Sigmoid colon (tissue), 7 donors: ENCODE measurements around the gene TTYH3. TPM values are rescaled to one million over a fixed set of nuclear protein-coding genes. Genes with fewer than 3 reads are reported as not detected.

Experiments
- DNase-seq: peaks from one replicate; pipeline ENCODE4 v3.0.0-alpha.2; 2019
- H3K27ac ChIP-seq, 4 donors: fragments of 200-600 bp; sonication (generic); one replicate each; pipeline ENCODE4 v1.5.1; 2016 to 2019; ENCODE audit warnings: mild to moderate bottlenecking in 1 of 4
- H3K27me3 ChIP-seq, 3 donors: fragments of 200-600 bp; sonication (generic); one replicate each; pipeline ENCODE4 v1.5.1; 2019; ENCODE audit warnings: mild to moderate bottlenecking in 1 of 3
- H3K36me3 ChIP-seq, 4 donors: fragments of 200-600 bp; sonication (generic); one replicate each; pipeline ENCODE4 v1.5.1; 2016 to 2019
- H3K4me1 ChIP-seq, 4 donors: fragments of 200-600 bp; sonication (generic); one replicate each; pipeline ENCODE4 v1.5.1; 2017 to 2019
- H3K4me3 ChIP-seq, 4 donors: fragments of 200-600 bp; sonication (generic); one replicate each; pipeline ENCODE4 v1.5.1; 2017 to 2019; ENCODE audit warnings: mild to moderate bottlenecking in 2 of 4, moderate library complexity in 1 of 4
- H3K9me3 ChIP-seq, 4 donors: fragments of 200-600 bp in 3 of 4; sonication (generic) in 3 of 4; one replicate each; pipeline versions ENCODE4 v1.5.1 to v1.6.1; 2013 to 2019
- EP300 ChIP-seq, 4 donors: sonication (generic); formaldehyde crosslinking; IDR thresholded peaks; one replicate each; pipeline ENCODE4 v1.6.1; 2017; ENCODE audit warnings: antibody characterized with exemption in 4 of 4
- POLR2A ChIP-seq, 2 donors: fragments of 450-650 bp; IDR thresholded peaks; one replicate each; pipeline ENCODE4 v1.6.1; 2016; ENCODE audit warnings: antibody characterized with exemption in 2 of 2, mild to moderate bottlenecking in 2 of 2, moderate library complexity in 2 of 2
- POLR2AphosphoS5 ChIP-seq, 4 donors: sonication (generic); formaldehyde crosslinking; IDR thresholded peaks; one replicate each; pipeline ENCODE4 v1.6.1; 2017; ENCODE audit warnings: antibody characterized with exemption in 4 of 4
- WGBS, 2 donors: extraction: QIAGEN DNeasy Blood & Tissue Kit; methylation state at CpG; one replicate each; pipeline ENCODE4 v1.1.7; 2013; 5-methylcytosine and 5-hydroxymethylcytosine counted together
- intact Hi-C: fragments of 100-400 bp; cut with DNase I; formaldehyde crosslinking; loops from one replicate; pipeline ENCODE4 v1.15.1; 2023
- polyA plus RNA-seq, 3 donors: library from polyadenylated mRNA; stranded (reverse); fragments of 200-250 nt; gene quantifications; one replicate each; pipeline ENCODE4 v1.2.3, GENCODE V29; 2013
- total RNA-seq, 4 donors: library from RNA; depleted of rRNA; stranded (reverse); fragments of >200 nt; gene quantifications; one replicate each; pipeline ENCODE4 v1.1.0, GENCODE V29; 2016
- TF ChIP-seq, protein P1 (sequence below), 4 experiments: fragments of 450-650 bp in 3 of 4; fragments of 200-600 bp in 1 of 4; IDR thresholded peaks; one replicate each; pipeline ENCODE4 v1.5.1; 2016 to 2019; ENCODE audit warnings: antibody characterized with exemption in 4 of 4, mild to moderate bottlenecking in 3 of 4, moderate library complexity in 2 of 4
- donor health status: healthy with polysubstance abuse.
- donor health status: Bipolar disorder and iron deficiency.
- donor health status: healthy.

TTYH3 gene
- total and polyA plus RNA-seq, 7 donors: 5.4 to 41.7 (median 15.3) TPM

DNA sequence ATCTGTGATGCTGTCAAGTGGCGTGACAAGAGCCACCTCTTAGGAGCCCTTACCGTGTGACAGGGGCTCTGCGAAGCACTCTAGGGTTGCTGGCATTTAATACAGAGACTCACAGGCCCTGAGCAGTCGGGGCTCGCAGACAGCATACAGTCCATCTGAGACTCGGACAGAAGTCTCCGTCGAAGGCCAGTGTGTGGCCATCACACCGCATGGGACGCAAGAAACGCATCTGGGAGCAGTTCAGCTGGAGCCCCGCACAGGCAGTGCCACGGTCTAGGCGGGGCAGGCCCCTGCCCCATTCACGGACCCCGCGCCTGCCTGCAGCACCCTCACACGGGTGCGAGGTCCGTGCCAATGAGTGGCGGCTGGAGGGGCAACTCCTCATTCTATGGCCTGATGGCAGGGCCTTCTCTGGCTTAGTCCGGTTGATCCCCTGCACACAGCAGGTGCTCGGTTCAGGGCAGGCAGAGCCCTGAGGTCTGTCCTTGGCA, 39.4 kb upstream of the TTYH3 start:
- DNase-seq: no peak
- H3K9me3 ChIP-seq: no peaks in the 10 kb centered on the region
- H3K27ac ChIP-seq: no peak overlapping the region
- no peak for TF ChIP-seq POLR2A (IDR thresholded peaks at IDR 0.05)
- TF ChIP-seq, protein P1, sequence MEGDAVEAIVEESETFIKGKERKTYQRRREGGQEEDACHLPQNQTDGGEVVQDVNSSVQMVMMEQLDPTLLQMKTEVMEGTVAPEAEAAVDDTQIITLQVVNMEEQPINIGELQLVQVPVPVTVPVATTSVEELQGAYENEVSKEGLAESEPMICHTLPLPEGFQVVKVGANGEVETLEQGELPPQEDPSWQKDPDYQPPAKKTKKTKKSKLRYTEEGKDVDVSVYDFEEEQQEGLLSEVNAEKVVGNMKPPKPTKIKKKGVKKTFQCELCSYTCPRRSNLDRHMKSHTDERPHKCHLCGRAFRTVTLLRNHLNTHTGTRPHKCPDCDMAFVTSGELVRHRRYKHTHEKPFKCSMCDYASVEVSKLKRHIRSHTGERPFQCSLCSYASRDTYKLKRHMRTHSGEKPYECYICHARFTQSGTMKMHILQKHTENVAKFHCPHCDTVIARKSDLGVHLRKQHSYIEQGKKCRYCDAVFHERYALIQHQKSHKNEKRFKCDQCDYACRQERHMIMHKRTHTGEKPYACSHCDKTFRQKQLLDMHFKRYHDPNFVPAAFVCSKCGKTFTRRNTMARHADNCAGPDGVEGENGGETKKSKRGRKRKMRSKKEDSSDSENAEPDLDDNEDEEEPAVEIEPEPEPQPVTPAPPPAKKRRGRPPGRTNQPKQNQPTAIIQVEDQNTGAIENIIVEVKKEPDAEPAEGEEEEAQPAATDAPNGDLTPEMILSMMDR (IDR thresholded peaks at IDR 0.05): no peak
- no peak for TF ChIP-seq POLR2AphosphoS5 (IDR thresholded peaks at IDR 0.05)
- no peak for TF ChIP-seq EP300 (IDR thresholded peaks at IDR 0.05)
- intact Hi-C loops: no loop called here
- H3K4me1 ChIP-seq: no peaks in the 10 kb centered on the region
- H3K4me3 ChIP-seq: no peak overlapping the region
- H3K27me3 ChIP-seq: no peaks in the 10 kb centered on the region
- 96% methylated on average over 23 of the region's 23 CpGs for WGBS, 2 donors
- H3K36me3 ChIP-seq: peaks cover 0 to 88% (median 53%) of the 10 kb centered on the region in 4 donors

DNA sequence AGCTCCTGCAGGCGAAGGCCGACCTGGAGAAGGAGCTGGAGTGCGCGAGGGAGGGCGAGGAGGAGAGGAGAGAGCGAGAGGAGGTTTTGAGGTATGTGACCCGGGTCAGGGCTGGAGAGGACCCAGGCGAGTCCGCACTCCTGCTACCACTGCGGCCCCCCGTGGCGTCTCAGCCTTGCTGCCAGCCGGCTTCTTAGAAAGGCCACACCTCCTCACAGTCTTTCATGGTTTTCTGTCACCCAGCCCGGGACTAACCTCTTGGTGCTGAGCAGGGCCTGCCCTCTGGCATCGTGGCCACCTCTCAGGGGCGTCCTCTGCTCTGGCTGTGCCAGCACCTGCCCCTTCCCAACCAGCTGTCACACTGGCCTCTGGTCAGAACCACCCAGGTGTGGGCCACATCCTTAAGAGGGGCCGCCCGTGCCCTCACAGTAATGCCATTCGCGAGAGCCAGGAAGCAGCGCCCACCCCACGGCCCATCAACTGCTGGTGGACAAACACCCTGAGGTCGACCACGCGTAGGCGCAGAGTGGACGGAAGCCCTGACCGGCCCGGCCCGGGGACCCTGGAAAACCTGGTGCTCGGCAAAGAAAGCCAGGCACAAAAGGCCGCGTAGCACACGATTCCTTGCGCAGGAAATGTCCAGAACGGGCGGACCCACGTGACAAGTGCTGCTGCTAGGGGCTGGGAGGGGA, 38.6 kb upstream of the TTYH3 start:
- TF ChIP-seq POLR2A (IDR thresholded peaks at IDR 0.05) (no peak), POLR2AphosphoS5 (IDR thresholded peaks at IDR 0.05) (no peak), EP300 (IDR thresholded peaks at IDR 0.05) (no peak)
- TF ChIP-seq, protein P1 (IDR thresholded peaks at IDR 0.05): no peak
- peaks cover 0 to 88% (median 53%) of the 10 kb centered on the region in 4 donors for H3K36me3 ChIP-seq
- no peak for DNase-seq
- no peak overlapping the region for H3K4me3 ChIP-seq
- no peak overlapping the region for H3K27ac ChIP-seq
- H3K27me3 ChIP-seq: no peaks in the 10 kb centered on the region
- WGBS, 2 donors: 96 to 97% methylated on average over 38 of the region's 38 CpGs
- H3K9me3 ChIP-seq: no peaks in the 10 kb centered on the region
- no peaks in the 10 kb centered on the region for H3K4me1 ChIP-seq
- intact Hi-C loops: no loop called here

DNA sequence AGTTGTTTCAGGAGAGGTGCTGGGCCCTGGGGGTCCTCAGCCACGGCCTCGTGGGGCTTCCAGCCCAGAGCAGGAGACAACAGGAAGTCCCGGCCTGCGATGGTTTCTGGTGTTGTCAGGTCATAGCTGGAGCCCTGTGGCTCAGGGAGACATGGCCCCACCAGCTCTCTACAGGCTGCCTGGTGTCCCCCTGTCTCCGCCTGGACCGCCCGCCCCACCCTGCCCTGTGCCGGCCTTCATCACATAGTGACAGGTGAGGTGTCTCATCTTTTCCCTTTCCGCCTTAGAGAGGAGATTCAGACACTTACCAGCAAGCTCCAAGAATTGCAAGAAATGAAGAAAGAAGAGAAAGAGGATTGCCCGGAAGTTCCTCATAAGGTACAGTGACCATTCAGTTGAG, 37.2 kb upstream of the TTYH3 start:
- Histone ChIP-seq H3K4me1 (no peaks in the 10 kb centered on the region), H3K4me3 (no peak overlapping the region), H3K9me3 (no peaks in the 10 kb centered on the region), H3K27ac (no peak overlapping the region), H3K36me3 (peaks cover 6 to 93% (median 53%) of the 10 kb centered on the region in 4 donors), H3K27me3 (no peaks in the 10 kb centered on the region)
- no peak for DNase-seq
- intact Hi-C loops: no loop called here
- WGBS, 2 donors: 88 to 89% methylated on average over 10 of the region's 10 CpGs
- TF ChIP-seq POLR2A (IDR thresholded peaks at IDR 0.05) (no peak), POLR2AphosphoS5 (IDR thresholded peaks at IDR 0.05) (no peak), EP300 (IDR thresholded peaks at IDR 0.05) (no peak)
- TF ChIP-seq, protein P1 (IDR thresholded peaks at IDR 0.05): no peak

DNA sequence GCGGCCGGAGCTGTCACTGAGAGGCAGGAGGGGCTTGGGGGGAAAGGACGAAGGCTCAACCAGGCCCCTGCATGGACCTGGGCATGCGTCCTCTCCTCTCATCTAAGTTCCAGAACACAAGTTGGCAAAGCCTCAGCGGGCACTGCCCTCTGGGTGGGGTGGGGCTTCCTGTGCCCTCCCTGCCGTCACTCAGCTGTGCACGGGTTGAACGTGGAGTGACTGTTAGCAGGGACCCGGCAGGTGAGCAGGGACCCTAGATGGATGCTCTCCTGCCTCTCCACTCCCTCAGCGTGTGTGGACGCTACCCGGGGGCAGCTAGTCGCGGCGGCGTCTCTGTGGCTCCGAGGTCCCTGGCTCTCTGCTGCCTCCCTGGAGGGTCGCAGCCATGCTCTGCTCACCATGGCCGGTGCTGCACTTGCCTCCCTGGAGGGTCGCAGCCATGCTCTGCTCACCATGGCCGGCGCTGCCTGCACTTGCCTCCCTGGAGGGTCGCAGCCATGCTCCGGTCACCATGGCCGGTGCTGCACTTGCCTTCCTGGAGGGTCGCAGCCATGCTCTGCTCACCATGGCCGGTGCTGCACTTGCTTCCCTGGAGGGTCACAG, 36.4 kb upstream of the TTYH3 start:
- H3K4me3 ChIP-seq: no peak overlapping the region
- H3K27ac ChIP-seq: no peak overlapping the region
- peaks cover 6 to 93% (median 46%) of the 10 kb centered on the region in 4 donors for H3K36me3 ChIP-seq
- H3K9me3 ChIP-seq: no peaks in the 10 kb centered on the region
- no peaks in the 10 kb centered on the region for H3K4me1 ChIP-seq
- TF ChIP-seq EP300 (IDR thresholded peaks at IDR 0.05) (no peak), POLR2A (IDR thresholded peaks at IDR 0.05) (no peak), POLR2AphosphoS5 (IDR thresholded peaks at IDR 0.05) (no peak)
- TF ChIP-seq, protein P1 (IDR thresholded peaks at IDR 0.05): no peak
- DNase-seq: no peak
- 81 to 93% methylated on average over 27 of the region's 27 CpGs for WGBS, 2 donors
- intact Hi-C loops: no loop called here
- H3K27me3 ChIP-seq: no peaks in the 10 kb centered on the region
